Mucosa of descending colon (tissue), 3 donors: ENCODE data around the gene LCP2. TPM values are rescaled to one million over a fixed set of nuclear protein-coding genes. Genes with fewer than 3 reads are reported as not detected.
A peak's percentile ranks its signal among the peaks of the same experiment; 100 is the strongest.

Experiments
- ATAC-seq: fragments of 200-7000 bp; cut with Tn5 transposase; one replicate; pipeline ENCODE4 v1.9.1; 2020; ENCODE audit warnings: mild to moderate bottlenecking, moderate library complexity
- DNase-seq, 3 donors: peaks; one replicate each; pipeline ENCODE4 v3.0.0-alpha.2; 2020
- H3K36me3 ChIP-seq: fragments of 200-600 bp; one replicate; pipeline ENCODE4 v1.8.0; 2021; ENCODE audit warnings: low read depth, mild to moderate bottlenecking
- H3K4me1 ChIP-seq: fragments of 200-600 bp; one replicate; pipeline ENCODE4 v1.8.0; 2021; ENCODE audit warnings: low read depth, mild to moderate bottlenecking
- H3K4me3 ChIP-seq: fragments of 200-600 bp; one replicate; pipeline ENCODE4 v1.8.0; 2021; ENCODE audit warnings: mild to moderate bottlenecking
- H3K9me3 ChIP-seq: fragments of 200-600 bp; one replicate; pipeline ENCODE4 v1.8.0; 2021; ENCODE audit warnings: mild to moderate bottlenecking
- intact Hi-C, 2 donors: fragments of 100-400 bp; cut with DNase I in 1 of 2; cut with micrococcal nuclease in 1 of 2; formaldehyde crosslinking; loops; one replicate each; pipeline versions ENCODE4 v1.11.0 to v1.11.1; 2022; cut with DNase I, micrococcal nuclease
- total RNA-seq, 3 donors: library from RNA; stranded (reverse); fragmentation: NEBNext Ultra II Directional in 2 of 3; extraction: Animal tissue kit (Norgen Biotek cat#: 25700) in 2 of 3; gene quantifications; one replicate each; pipeline versions ENCODE4 v1.2.1 to v1.2.4, GENCODE V29; 2021 to 2023
- TF ChIP-seq, protein P1 (sequence below): fragments of 200-600 bp; IDR thresholded peaks from one replicate; pipeline ENCODE4 v1.8.0; 2022; ENCODE audit warnings: antibody characterized with exemption, mild to moderate bottlenecking
- donor health status: DM: no; HTN: no; CAD: no; lungs with moderate emphysema.
- donor health status: DM: no; HTN: no; CAD: no.
- donor health status: DM: no; HTN: yes; CAD: no.

Gene LCP2
- total RNA-seq, 3 donors from 2014 or later = 13.5 to 24.5 (median 22.9) TPM

DNA sequence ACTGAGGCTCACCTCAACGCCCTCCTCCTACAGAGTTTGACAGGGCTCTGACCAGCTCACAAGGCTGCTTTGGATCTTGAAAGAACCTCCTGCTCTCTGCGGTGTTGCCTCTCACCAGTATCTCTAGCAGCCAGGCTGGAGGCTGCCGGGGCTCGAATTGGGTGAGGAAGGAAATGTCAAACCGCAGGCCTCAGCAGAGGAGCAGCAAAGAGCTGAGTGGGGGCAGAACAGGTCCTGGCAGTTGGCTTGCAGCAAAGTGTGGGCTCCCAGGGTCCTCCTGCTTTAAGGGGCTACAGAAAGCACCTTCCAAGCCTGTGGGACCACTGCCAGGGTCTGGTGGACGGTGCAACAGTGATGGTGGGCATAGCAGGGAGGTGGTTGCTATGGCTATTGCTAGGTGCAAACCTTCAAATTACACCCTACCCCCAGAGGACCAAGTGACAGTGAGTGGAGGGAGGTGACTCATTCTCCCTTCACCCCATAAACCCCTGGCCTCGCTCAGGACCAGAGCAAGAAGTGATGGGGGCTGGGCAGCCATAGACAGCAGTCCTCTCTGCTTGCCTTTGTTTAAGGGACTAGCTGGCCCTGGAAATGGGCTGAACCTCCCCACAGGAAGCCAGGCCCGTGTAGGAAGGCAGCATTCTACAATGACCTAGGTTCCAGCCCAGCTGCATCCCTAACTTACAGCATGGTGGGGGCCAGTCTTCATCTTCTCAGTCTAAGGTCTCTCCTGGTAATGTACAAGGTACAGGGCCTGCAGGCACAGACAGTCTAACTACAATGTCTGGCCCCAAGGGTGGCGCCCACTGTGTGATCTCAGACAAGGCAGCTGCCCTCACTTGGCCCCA, 18.7 kb downstream of the LCP2 start:
- Histone ChIP-seq H3K36me3 (no peaks in the 10 kb centered on the region), H3K9me3 (no peaks in the 10 kb centered on the region), H3K4me1 (peaks cover 7% of the 10 kb centered on the region), H3K4me3 (no peak overlapping the region)
- TF ChIP-seq, protein P1, sequence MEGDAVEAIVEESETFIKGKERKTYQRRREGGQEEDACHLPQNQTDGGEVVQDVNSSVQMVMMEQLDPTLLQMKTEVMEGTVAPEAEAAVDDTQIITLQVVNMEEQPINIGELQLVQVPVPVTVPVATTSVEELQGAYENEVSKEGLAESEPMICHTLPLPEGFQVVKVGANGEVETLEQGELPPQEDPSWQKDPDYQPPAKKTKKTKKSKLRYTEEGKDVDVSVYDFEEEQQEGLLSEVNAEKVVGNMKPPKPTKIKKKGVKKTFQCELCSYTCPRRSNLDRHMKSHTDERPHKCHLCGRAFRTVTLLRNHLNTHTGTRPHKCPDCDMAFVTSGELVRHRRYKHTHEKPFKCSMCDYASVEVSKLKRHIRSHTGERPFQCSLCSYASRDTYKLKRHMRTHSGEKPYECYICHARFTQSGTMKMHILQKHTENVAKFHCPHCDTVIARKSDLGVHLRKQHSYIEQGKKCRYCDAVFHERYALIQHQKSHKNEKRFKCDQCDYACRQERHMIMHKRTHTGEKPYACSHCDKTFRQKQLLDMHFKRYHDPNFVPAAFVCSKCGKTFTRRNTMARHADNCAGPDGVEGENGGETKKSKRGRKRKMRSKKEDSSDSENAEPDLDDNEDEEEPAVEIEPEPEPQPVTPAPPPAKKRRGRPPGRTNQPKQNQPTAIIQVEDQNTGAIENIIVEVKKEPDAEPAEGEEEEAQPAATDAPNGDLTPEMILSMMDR = no peak
- DNase-seq (peak; percentile 57 to 87 (median 70)), ATAC-seq (peak; percentile 83)
- intact Hi-C loops = loop anchor here (10.0 kb wide), 2 partner anchors 56 to 146 kb away; no protein-coding TSS in a partner anchor

DNA sequence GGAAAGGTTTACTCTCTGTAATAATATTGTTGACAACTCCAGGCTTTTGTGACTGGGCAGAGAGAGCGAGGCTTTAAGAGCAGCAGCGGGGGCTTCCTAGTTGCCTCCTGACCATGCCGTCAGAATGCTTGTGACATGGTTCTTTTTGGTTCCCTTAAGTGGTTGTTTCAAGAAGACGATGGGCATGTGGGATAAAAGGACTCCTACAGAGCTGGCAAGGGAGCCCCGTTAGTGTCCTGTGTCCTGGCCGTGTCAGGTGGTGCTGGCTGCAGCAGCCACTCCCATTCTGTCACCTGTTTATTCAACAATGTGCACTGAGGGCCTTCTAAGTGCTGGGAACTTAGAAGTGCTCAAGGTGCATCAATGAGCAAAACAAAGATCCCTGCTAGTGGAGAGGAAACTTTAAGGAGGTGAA, 19.7 kb downstream of the LCP2 start:
- intact Hi-C loops = loop anchor here (10.0 kb wide), 2 partner anchors 57 to 147 kb away; no protein-coding TSS in a partner anchor
- no peak for ATAC-seq
- no peak for DNase-seq
- Histone ChIP-seq H3K36me3 (no peaks in the 10 kb centered on the region), H3K4me1 (peaks cover 7% of the 10 kb centered on the region), H3K4me3 (no peak overlapping the region), H3K9me3 (no peaks in the 10 kb centered on the region)
- TF ChIP-seq, protein P1 = no peak

DNA sequence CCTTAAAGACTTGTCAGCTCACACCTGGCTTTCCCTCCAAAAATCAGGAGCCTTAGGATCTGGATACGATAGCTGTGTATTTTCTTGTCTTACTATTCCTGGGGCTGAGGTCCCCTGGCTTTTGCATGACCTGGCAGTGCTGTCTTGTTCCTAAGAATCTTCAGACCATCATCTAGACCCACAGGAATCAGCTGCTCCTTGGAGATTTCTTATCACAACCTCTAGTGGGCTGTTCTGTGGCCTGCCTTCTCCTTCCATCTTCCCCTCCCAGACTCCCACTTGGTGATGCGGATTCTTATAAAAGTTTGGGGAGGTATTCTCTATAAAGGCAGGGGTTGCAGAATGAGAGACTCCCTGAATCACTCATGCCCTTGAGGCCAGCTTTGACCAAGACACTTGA, 21.4 kb downstream of the LCP2 start:
- no peak for ATAC-seq
- intact Hi-C loops = loop anchor here (10.0 kb wide), 2 partner anchors 59 to 149 kb away; no protein-coding TSS in a partner anchor
- TF ChIP-seq, protein P1 = no peak
- H3K4me3 ChIP-seq = no peak overlapping the region
- H3K36me3 ChIP-seq = no peaks in the 10 kb centered on the region
- DNase-seq = no peak
- H3K4me1 ChIP-seq = peaks cover 2% of the 10 kb centered on the region
- H3K9me3 ChIP-seq = no peaks in the 10 kb centered on the region

DNA sequence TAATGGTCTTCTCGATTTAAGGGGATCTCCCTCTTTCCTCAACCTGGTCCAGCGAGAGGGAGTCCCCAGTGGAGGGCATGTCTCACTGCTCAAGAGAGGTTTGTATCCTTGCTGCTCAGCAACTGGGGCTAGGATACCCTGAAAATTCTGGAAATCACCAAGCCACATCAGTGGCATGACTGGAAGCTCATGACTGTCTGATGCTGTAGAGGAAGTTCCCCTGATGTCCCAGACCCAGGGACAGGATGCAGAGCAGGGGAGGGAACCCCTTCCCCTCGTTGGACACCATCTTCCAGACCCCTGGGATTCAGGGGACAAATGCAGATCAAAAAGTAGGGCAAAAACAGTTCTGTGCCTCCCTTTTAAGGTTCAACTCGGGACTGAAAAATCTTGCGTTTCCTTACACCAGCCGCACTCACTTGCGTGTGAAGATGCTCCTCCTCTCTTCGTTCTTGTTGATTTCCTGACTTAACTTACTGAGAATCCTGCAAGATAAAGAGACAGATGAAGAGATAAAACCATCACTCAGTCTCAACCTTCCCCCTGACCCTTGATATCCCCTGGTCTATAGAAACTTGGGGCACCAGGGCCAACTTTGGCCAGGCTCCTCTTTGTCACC, 22.1 kb downstream of the LCP2 start:
- intact Hi-C loops = loop anchor here (10.0 kb wide), 2 partner anchors 59 to 149 kb away; no protein-coding TSS in a partner anchor
- Histone ChIP-seq H3K36me3 (no peaks in the 10 kb centered on the region), H3K4me1 (peaks cover 2% of the 10 kb centered on the region), H3K4me3 (no peak overlapping the region), H3K9me3 (no peaks in the 10 kb centered on the region)
- no peak for DNase-seq
- TF ChIP-seq, protein P1 = no peak
- ATAC-seq = no peak

DNA sequence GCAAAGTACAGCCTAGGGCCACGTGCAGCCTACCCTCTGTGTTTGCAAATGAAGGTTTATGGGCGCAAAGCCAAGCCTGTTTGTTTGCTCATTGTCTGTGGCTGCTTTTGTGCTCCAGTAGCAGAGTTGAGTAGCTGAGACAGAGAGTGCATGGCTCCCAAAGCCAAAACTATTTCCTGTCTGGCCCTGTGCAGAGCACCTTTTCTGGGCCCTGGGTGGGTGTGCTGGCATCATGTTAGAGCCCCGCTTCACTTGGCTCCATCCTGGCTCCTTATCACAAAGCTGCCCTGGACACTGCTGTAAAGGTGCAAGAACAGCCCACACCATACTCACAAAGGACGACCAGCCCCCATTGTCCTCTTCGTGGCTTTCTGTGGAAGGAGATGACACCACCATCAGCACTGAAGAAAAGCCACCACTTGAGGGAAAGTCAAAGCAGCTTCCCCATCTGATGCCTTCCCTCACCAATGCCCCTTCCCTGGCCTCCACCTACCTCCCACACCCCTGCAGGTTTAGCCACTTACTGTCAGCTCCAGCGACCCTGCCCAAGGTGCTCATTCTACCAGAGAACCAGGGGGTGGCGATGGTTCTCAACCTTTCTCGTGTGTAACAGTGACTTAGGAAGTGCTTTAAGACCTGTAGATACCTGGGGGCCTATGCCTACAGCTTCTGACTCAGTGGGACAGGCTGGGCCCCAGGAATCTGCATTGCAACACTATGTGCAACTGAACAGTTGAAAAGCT, 23.4 kb downstream of the LCP2 start:
- peak; percentile 37 for ATAC-seq
- peaks cover 2% of the 10 kb centered on the region for H3K4me1 ChIP-seq
- TF ChIP-seq, protein P1 = no peak
- no peak for DNase-seq
- H3K4me3 ChIP-seq = no peak overlapping the region
- H3K36me3 ChIP-seq = no peaks in the 10 kb centered on the region
- no peaks in the 10 kb centered on the region for H3K9me3 ChIP-seq
- intact Hi-C loops = loop anchor here (10.0 kb wide), 2 partner anchors 61 to 151 kb away; no protein-coding TSS in a partner anchor
